B cell (primary cell): Measurements from ENCODE around the gene OXSR1.

ENCODE experiments used
- CTCF ChIP-seq: fragments of 200-600 bp; IDR thresholded peaks from one replicate; pipeline ENCODE4 v1.8.0; 2022; ENCODE audit warnings: antibody characterized with exemption, mild to moderate bottlenecking
- EZH2 ChIP-seq: IDR thresholded peaks from 2 replicates; pipeline ENCODE4 v1.6.1; 2012; ENCODE audit warnings: borderline replicate concordance, low read depth, mild to moderate bottlenecking, moderate library complexity, low read length; ENCODE audit not compliant: insufficient read depth, poor library complexity, severe bottlenecking

GRCh38 chr3:38212141-38212540 lies 46.8 kb downstream of the OXSR1 start:
- no peak for TF ChIP-seq CTCF
- no peak for TF ChIP-seq EZH2
